HG03457 (cell line): ENCODE results near the gene ZNF580.

ENCODE experiments used
- ATAC-seq: cut with Tn5 transposase; IDR thresholded peaks from one replicate; pipeline ENCODE4 v1.9.1; 2021; ENCODE audit warnings: moderate number of reproducible peaks; ENCODE audit not compliant: unreplicated experiment

The ZNF580 gene

DNA sequence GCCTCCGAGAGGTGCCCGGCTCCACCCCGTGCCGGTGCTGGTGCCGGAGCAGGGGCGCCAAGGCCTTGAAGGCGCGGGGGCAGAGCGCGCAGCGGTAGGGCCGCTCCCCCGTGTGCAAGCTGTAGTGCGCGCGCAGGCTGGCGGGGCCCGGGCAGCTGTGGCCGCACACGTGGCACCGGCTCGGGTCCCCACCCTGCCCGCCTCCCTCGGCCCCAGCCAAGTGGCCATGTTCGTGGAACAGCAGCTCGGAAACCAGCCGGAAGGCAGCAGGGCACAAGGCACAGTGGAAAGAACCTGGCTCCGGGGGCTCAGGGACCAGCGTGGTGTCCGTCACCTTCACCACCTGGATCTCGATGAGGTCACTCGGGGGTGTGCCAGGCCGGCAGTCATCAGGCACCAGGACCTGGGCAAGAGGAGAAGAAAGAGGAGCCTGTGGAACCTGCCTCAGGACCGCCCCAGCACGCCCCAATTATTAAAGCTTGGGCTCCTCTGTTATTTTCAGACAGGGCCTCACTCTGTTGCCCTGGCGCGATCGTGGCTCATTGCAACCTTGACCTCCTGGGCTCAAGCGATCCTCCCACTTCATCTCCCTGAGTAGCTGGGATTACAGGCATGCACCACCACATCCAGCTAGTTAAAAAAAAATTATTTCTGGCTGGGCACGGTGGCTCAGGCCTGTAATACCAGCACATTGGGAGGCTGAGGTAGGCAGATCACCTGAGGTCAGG is 18.4 kb upstream of the ZNF580 start:
- ATAC-seq, result no peak

DNA sequence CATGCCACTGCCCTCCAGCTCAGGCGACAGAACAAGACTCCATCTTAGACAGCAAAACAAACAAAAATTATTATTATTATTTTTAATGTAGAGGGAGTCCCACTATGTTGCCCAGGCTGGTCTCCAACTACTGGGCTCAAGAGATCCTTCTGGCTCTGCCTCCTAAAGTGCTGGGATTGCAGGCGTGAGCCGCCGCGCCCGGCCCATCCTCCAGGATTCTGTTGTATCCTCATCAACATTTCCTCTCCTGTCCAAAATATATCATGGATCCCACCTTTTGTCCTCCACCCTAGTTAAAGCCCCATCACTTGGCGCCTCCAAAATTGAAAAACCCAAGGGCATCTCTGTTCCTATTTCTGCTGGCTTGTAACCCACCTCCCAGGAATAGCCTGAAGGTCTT is 17.7 kb upstream of the ZNF580 start:
- no peak for ATAC-seq

DNA sequence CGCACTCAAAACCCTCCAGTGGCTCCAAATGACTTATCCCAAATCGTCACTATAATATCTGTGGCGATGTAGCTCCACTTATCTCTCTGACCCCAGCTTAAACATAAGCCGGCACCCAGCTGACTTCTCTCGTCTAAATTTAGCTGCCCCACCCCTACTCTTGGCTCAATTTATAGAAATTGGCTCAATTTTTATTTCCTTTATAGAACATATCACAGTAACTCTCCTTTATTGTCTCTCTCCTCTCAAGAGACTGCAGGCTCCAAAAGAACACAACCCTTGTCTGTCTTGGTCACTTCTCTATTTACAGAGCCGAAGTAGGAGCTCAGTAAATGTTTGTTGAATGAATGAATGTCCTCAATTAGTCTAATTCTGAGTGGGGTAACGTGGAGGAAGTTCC is 17.2 kb upstream of the ZNF580 start:
- no peak for ATAC-seq

DNA sequence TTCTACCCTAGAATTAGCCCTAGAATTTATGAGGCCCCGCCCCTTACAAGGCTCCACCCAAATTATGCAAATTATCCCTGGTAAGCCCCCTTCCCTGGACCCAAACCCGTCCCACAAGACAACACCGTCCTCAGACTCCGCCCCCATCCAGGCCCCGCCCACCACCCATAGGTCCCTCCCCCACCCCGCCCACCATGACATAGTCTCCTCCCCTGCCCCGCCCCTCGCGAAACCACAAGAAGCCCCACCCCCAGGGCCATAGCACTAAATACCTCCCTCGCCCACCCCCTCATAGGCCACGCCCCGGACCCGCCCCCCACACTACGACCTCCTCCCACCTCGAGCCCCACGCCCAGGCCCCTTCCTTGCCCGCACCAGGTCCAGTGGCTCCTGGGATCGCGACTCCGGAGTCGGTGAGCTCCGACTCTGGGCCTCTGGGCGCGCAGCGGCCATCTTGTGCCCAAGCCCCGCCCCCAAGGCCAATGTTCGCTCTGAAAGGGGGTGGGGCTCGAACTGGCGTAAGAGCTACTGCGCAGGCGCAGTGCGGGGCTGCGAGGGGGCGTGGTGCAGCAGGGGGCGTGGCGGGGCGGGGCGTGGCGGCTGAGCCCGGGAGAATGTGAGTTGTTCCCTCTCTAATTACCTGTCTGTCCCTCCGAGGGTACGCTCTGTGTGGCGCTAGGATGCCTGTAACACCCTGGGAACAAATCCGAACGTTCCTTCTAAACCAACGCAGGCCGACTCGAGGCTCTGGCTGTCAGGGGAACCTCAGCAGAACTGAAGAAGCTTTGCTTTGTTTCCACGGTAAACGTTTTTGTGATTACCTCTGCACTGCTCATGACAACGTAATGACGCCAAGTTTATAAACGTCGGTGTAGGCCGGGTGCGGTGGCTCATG is 16.4 kb upstream of the ZNF580 start, which contains the start of gene ZNF784:
TSS of gene ZNF784 (minus strand) at position 458 of the 895 bp plus-strand sequence. CDS start at position 453, 5 bp downstream.
- ATAC-seq, result no peak

DNA sequence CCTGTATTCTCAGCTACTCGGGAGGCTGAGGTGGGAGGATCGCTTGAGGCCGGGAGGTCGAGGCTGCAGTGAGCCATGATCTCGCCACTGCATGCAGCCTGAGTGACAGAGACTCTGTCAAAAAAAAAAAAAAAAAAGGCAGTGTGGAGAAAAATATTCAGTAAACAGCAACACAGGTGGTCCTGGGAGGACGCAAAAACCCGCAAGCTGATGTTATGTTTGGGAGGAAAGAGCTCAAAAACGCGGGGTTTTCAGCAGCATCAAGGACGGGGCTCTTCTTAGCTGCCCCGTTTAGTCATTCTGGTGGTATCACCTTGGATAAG is 15.8 kb upstream of the ZNF580 start:
- ATAC-seq, result no peak

DNA sequence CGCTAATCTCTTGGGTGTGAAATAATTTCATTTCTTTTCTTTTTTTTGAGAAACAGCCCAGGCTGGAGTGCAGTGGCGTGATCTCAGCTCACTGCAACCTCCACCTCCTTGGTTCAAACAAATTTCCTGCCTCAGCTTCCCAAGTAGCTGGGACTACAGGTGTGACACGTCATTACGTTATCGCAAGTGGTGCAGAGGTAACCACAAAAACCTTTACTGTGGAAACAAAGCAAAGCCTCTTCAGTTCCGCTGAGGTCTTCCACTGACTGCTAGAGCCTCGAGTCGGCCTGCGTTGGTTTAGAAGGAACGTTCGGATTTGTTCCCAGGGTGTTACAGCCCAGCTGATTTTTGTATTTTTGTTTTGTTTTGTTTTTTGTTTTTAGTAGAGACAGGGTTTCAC is 14.5 kb upstream of the ZNF580 start:
- ATAC-seq, result no peak

DNA sequence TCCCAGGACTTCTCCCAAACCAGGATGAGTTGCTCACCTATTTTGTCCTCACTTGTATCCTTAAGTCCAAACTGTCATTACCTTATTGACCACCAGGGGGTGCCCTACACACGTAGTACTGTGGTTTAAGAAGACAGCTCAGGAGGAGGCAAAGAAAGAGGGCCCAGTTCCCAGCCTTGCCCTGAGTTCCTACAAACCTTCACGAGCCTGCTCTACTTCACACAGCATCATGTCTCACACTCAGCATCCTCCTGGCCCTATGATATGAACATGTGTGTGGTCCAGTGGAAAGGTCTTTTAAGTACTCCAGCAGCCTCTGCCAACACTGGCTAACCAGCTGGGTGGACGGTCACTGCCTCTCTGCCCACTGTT is 8.4 kb upstream of the ZNF580 start:
- ATAC-seq, result no peak

DNA sequence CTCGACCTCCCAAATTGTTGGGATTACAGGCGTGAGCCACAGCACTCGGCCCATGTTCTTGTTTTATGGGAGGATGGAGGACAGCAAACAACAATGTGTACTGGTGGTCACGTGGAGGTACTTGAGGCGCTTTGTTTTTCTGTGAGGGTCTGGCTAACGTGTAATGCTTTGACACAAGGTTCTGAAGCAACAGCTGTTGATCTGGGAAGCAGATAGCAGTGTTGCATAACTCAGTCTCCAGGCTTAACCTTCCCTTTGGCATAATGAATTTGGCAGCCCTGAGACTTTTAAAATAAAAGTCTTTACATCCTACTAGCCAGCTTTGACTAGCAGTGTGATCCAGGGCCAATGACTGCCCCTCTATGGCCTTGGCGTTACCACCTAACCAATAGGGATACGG is 6.9 kb upstream of the ZNF580 start:
- no peak for ATAC-seq

DNA sequence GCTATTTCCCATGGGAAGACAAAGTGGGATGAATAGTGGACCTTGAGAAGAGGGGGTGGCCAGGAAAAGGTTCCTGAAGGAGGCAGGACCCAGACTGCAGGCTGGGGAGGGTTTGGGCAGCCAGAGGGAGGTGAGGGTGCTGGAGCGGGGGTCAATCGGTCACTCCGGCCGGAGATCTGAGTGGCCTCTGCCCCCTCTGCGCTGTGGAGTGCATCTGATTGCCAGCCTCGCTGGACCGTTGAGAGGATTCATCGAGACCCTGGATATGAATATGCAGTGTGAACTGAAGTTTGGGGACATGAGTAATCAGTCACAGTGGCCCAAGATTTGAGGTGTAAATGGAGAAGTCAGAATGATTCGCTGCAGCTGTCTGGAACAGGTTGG is 5.5 kb upstream of the ZNF580 start:
- no peak for ATAC-seq

DNA sequence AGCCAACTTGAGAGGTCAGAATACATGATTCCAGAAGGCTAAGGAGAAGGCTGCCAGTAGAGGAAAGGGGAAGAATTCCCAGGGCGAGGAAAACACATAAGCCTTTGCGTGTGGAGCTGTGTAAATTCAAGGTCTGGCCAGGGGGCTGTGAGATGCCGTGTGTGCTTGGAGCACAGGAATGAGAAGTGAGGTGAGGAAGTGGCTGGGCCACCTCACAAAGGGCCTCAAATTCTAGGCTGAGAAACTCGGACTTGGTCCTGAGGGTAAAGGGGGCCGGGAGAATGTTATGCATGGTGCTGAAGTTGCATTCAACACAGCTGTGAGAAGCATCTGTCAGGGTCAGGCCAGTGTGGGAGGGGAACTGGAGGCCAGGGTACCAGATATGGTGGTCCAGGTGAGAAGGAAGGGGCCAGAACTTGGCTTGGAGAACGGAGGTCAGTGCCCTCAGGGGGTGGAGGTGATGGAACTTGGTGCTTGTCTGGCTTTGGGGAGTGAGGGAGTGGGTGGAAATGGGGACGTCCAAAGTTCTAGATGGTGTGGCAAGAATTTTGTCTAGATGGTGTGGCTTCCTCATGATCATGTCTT is 4.9 kb upstream of the ZNF580 start:
- no peak for ATAC-seq

DNA sequence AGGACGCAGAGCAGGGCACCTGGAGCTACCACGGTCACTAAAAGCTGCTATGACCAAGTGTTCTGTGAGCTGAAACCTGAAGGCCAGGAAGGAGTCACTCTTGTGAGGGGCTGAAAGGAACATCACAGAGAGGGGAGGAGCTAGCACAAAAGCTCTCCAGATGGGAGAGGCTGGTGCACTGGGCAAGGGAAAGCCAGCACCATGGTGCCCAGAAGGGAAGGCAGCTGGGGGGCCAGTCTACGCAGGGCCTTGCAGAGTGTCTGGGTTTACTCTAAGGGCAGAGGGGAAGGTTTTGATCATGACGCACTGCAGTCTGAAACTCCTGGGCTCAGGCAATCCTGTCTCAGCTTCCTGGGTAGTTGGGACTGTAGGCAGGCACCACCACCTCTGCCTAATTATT is 4.1 kb upstream of the ZNF580 start:
- ATAC-seq, result no peak

DNA sequence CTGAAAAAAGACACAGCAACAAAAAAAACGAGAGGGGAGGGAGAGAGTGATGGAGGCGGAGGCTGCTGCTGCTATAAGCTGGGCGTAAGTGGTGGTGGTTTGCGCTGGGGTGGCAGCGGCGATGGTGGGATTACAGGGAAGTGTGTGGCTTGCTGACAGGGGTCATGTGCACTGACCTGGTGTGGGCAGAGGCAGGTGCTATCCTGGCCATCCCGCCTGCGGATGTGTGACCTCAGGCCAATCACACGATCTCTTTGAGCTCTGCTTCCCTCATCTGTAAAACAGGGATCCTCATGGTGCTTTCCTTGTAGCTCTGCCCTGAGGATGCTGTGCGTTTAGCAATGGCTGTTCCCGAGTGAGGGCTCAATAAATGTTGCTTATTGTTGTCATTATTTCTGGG is 3.3 kb upstream of the ZNF580 start:
- no peak for ATAC-seq

DNA sequence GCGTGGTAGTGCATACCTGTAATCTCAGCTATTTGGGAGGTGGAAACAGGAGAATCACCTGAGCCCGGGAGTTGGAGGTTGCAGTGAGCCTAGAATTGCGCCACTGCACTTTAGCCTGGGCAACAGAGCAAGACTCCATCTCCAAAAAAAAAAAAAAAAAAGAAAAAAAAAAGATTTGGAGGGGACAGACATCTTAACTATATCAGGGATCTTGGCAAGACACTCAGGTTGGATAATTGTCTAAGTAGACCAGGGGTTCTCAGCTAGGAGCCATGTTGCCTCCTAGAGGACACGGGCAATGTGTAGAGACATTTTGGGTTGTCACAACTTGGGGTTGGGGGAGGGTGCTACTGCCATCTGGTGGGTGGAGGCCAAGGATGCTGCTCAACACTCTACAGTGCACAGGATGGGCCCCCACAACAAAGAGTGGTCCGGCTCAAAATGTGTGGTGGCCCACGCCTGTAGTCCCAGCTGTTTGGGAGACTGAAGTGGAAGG is 1.9 kb upstream of the ZNF580 start:
- ATAC-seq, result no peak

DNA sequence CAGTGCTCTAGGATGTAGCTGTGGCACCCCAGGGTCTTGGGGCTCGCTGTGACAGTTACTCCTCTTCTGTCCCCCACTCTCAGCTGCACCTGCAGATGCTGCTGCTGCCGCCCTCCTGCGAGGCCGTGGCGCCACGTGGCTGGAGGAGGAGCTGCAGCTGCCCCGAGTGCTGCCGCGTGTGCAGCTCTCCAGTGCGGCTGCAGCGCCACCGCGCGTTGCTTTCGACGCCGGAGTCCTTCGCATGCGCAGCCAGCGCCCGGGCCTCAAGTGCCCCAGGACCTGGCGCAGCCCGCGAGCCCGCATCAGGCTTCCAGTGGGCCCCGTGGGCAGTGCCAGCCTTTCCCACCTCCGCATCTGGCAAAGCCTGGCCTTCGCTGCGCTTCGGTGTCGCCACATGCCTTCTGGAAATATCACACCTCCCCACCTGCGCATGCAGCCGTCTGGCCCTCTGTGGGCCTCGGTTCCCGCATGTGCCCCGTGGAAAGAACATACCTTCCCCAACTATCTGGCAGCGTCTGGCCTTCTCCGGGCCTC is 692 bp upstream of the ZNF580 start:
- no peak for ATAC-seq

DNA sequence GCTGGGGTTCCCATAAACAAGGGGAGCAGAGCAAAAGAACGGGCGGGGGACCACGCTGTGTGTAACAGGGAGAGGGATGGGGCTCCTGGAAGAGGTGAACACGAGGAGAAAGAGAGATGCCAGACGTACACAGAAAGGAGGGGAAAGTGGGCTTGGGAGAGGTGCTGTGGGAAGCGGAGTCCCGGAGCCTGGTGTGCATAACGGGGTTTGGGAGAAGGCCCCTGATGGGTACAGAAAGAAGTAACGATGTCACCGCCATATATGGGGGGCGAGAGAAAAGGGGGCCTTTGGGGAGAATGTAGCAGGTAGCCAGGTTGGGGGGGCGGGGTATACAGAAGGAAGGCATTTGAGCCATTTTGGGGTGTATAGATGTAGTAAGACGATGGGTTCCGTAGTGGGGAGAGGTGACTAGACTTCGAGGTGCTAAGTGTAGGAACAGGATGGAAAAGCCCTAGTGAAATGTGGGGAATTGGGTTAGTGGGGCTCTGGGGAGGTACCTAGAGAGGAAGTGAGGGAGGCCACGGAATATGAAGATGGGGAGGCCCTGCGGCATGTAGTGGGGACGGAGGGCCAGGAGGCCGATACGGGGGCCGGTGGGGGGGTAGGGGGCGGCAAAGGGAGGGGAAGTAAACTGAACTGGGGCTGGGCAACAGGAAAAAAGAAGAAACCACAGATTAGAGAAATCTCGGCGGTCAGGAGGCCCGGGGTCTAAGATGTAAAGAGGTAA is 787 bp downstream of the ZNF580 start:
- ATAC-seq, result no peak

DNA sequence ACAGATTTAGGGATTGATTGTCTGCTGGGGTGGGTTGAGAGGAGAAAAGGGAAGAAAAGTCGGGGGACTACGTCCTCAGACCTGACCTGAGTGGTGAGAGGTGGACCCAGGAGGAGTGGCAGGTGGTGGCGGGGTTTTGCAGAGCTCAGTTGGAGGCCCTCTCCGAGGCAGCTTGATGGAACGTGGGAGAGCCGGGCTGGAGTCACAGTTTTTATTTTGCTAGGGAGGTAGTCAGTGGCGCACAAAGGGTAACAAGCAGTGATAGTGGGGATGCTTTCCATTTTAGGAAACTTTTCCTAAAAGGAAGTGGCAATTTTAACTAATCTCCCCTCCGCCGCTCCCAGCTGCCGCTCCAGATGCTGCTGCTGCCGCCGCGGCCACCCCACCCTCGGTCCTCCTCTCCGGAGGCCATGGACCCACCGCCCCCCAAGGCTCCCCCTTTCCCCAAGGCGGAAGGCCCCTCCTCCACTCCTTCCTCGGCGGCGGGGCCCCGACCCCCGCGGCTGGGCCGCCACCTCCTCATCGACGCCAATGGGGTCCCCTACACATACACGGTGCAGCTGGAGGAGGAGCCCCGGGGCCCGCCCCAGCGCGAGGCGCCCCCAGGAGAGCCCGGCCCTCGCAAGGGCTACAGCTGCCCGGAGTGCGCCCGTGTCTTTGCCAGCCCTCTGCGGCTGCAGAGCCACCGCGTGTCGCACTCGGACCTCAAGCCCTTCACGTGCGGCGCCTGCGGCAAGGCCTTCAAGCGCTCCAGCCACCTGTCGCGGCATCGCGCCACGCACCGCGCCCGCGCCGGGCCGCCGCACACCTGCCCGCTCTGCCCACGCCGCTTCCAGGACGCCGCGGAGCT is 1.6 kb downstream of the ZNF580 start:
- ATAC-seq, result no peak

DNA sequence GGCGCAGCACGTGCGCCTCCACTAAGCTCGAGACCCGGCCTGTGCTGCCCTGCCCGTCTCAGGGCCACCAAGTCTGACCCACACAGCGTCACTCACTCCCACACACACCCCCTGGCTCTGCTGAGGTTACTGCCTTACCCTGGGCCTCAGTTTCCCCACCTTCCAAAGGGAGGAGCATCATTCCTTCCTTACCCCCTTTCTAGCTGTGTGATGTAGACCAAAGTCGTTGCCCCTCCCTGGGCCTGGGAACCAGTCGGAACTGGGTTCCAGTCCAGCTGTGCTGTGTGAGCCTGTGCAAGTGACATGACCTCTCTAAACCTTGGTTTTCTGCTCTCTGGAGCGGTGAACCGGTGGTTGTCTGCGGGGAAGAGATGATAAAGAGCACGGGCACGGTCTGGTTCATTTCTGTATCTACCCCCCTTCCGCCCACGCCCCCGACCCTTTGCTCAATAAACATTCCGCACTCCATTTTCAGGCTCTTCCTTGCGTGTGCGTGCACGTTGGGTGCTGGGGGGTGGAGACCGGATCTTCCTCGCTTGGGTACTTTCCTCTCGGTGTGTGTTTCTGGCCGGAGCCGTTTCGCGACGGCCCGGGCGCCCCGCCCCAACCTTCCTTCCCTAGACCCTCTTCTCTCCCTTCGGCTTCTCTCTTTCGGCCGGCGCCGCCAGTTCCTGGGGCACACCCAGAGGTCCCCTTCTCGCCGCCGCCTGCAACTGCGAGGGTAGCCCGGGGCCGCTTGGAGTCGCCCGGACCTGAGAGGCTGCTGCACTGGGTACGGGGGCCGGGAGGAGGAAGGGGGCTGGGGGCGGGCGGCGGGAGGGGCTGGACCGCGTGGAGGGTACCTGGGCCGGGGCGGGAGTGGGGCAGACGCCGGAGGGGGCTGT is 2.4 kb downstream of the ZNF580 start, which contains the start of gene ZNF581:
TSS of gene ZNF581 (plus strand) at position 647 of the 884 bp plus-strand sequence. CDS start 923 bp downstream, outside the sequence.
- no peak for ATAC-seq

DNA sequence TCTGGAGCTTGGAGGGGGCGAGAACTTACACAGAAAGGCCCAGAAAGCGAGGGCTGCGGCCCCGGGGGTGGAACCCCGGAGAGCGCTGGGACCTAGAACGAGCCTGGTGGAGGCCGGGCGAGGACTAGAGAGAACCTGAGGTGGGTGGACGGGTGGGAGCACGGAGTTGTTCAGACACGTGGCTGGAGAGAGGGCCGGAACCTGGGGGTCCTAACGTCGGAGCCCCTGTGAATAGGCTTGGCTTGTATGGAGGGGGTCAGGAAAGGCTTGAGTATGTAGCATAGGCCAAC is 3.0 kb downstream of the ZNF580 start:
- ATAC-seq, result no peak

DNA sequence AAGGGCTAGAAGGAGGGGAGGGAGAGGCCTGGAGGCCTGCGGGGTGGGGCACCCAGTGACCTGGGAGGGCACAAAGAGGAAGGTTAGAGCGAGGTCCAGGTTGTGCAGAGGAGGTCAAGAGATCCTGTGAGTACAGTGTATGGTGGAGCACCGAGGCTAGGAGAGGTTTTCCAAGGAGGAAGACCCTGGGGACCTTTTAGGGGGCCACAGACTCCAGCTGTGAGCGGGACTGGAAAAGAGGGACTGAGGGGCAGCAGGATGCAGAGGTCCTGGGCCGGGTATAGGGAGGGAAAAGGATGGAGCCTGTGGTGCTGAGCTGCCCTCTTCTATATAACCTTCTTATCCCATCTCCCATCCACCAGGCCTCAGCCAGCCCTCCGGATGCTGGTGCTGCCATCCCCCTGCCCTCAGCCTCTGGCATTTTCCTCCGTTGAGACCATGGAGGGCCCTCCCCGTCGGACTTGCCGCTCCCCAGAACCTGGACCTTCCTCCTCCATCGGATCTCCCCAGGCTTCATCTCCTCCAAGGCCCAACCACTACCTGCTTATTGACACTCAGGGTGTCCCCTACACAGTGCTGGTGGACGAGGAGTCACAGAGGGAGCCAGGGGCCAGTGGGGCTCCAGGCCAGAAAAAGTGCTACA is 3.5 kb downstream of the ZNF580 start:
- no peak for ATAC-seq
